ENCODE data around the gene PHF24. TPM values are rescaled to one million over a fixed set of nuclear protein-coding genes. Genes with fewer than 3 reads are reported as not detected.
A peak's percentile ranks its signal among the peaks of the same experiment; 100 is the strongest.

The PHF24 gene
- total RNA-seq, 4 donors from 2014 or later = 0.44 to 2.7 (median 1.5) TPM

- no peak for TF ChIP-seq POLR2A (IDR thresholded peaks at IDR 0.05)
- TF ChIP-seq CTCF (IDR thresholded peaks at IDR 0.05) = no peak
- no peak overlapping the region for H3K4me3 ChIP-seq (ENCODE audit: low read depth, poor library complexity, severe bottlenecking)
- intact Hi-C loops (cut with DNase I; ENCODE audit: low total_unique reads) = loop anchor here (10.0 kb wide), 1 partner anchor 81 kb away; no protein-coding TSS in a partner anchor
- peak in 1 of 2 donors; percentile 89 for DNase-seq (ENCODE audit: low spot score in 2 of 2)
- 15 to 22% methylated on average over 7 of the region's 7 CpGs for WGBS, 2 donors
Observed at GRCh38 chr9:34985311-34985899, 27.3 kb downstream of the PHF24 start.

- H3K4me3 ChIP-seq (ENCODE audit: low read depth, poor library complexity, severe bottlenecking) = no peak overlapping the region
- intact Hi-C loops (cut with DNase I; ENCODE audit: low total_unique reads) = loop anchor here (10.0 kb wide), 1 partner anchor 82 kb away; no protein-coding TSS in a partner anchor
- WGBS, 2 donors = 17 to 33% methylated on average over 9 of the region's 9 CpGs
- TF ChIP-seq CTCF (IDR thresholded peaks at IDR 0.05) (no peak), POLR2A (IDR thresholded peaks at IDR 0.05) (no peak)
- no peak for DNase-seq (ENCODE audit: low spot score in 2 of 2)
Observed at GRCh38 chr9:34986540-34987047, 28.5 kb downstream of the PHF24 start.

GRCh38 chr9:34987160-34987901, 29.2 kb downstream of the PHF24 start:
- no peak overlapping the region for H3K4me3 ChIP-seq (ENCODE audit: low read depth, poor library complexity, severe bottlenecking)
- TF ChIP-seq CTCF (IDR thresholded peaks at IDR 0.05) (no peak), POLR2A (IDR thresholded peaks at IDR 0.05) (no peak)
- DNase-seq (ENCODE audit: low spot score in 2 of 2) = no peak
- intact Hi-C loops (cut with DNase I; ENCODE audit: low total_unique reads) = loop anchor here (10.0 kb wide), 1 partner anchor 83 kb away; no protein-coding TSS in a partner anchor
- WGBS, 2 donors = 60 to 61% methylated on average over 7 of the region's 7 CpGs

- peak in 1 of 2 donors; percentile 87 for DNase-seq (ENCODE audit: low spot score in 2 of 2)
- intact Hi-C loops (cut with DNase I; ENCODE audit: low total_unique reads) = loop anchor here (10.0 kb wide), 1 partner anchor 84 kb away; no protein-coding TSS in a partner anchor
- TF ChIP-seq CTCF (IDR thresholded peaks at IDR 0.05) (no peak), POLR2A (IDR thresholded peaks at IDR 0.05) (no peak)
- no peak overlapping the region for H3K4me3 ChIP-seq (ENCODE audit: low read depth, poor library complexity, severe bottlenecking)
- WGBS, 2 donors = 13 to 27% methylated on average over 25 of the region's 25 CpGs
Observed at GRCh38 chr9:34988218-34989002, 30.3 kb downstream of the PHF24 start.

GRCh38 chr9:34989003-34989945, 31.2 kb downstream of the PHF24 start, which contains the start of gene DNAJB5:
TSS of gene DNAJB5 (plus strand) at chr9:34989745. CDS start at chr9:34990631, 886 bp downstream.
- DNase-seq (ENCODE audit: low spot score in 2 of 2) = peak; percentile 100
- TF ChIP-seq POLR2A (IDR thresholded peaks at IDR 0.05) (peak in 1 of 2 donors; percentile 26), CTCF (IDR thresholded peaks at IDR 0.05) (no peak)
- H3K4me3 ChIP-seq (ENCODE audit: low read depth, poor library complexity, severe bottlenecking) = peak within 1 kb of the TSS; percentile 79
- intact Hi-C loops (cut with DNase I; ENCODE audit: low total_unique reads) = loop anchor here (10.0 kb wide), 1 partner anchor 84 kb away; no protein-coding TSS in a partner anchor
- WGBS, 2 donors = 0 to 1% methylated on average over 43 to 59 of the region's 65 CpGs

Data from lower leg skin (tissue), 4 donors.